Transverse colon (tissue), 4 donors: ENCODE data around the gene PTPN9. TPM values are rescaled to one million over a fixed set of nuclear protein-coding genes. Genes with fewer than 3 reads are reported as not detected.

Experiments used
- DNase-seq: peaks from one replicate; pipeline ENCODE4 v3.0.0-alpha.2; 2019
- H3K27ac ChIP-seq, 4 donors: fragments of 200-600 bp; sonication (generic); 2 replicates each; pipeline ENCODE4 v1.5.1; 2016 to 2018; ENCODE audit warnings: inconsistent platforms in 4 of 4
- H3K27me3 ChIP-seq: fragments of 200-600 bp; sonication (generic); 2 replicates; pipeline ENCODE4 v1.5.1; 2017; ENCODE audit warnings: inconsistent platforms
- H3K36me3 ChIP-seq, 4 donors: fragments of 200-600 bp; sonication (generic); 2 replicates each; pipeline ENCODE4 v1.5.1; 2017 to 2019; ENCODE audit warnings: inconsistent platforms in 4 of 4
- H3K4me1 ChIP-seq, 4 donors: fragments of 200-600 bp; sonication (generic); 2 replicates each; pipeline ENCODE4 v1.5.1; 2017 to 2020; ENCODE audit warnings: inconsistent platforms in 4 of 4
- H3K4me3 ChIP-seq, 4 donors: fragments of 200-600 bp; sonication (generic); 1 replicate in 1 of 4; 2 replicates in 3 of 4; pipeline versions ENCODE4 v1.5.1 to v1.6.1; 2017 to 2019; ENCODE audit warnings: inconsistent platforms in 4 of 4
- H3K9me3 ChIP-seq, 2 donors: fragments of 200-600 bp; sonication (generic); 2 replicates each; pipeline ENCODE4 v1.5.1; 2017 to 2019; ENCODE audit warnings: inconsistent platforms in 2 of 2
- CTCF ChIP-seq, 5 experiments: fragments of 200-600 bp in 3 of 5; fragments of 450-650 bp in 2 of 5; sonication (generic) in 3 of 5; IDR thresholded peaks; 1 replicate in 2 of 5; 2 replicates in 3 of 5; pipeline ENCODE4 v1.5.1; 2016 to 2017; ENCODE audit warnings: antibody characterized with exemption in 5 of 5, inconsistent platforms in 3 of 5, mild to moderate bottlenecking in 2 of 5, moderate library complexity in 1 of 5
- EP300 ChIP-seq: sonication (generic); formaldehyde crosslinking; IDR thresholded peaks from one replicate; pipeline ENCODE4 v1.6.1; 2017; ENCODE audit warnings: antibody characterized with exemption, low read depth
- POLR2A ChIP-seq: fragments of 450-650 bp; IDR thresholded peaks from one replicate; pipeline ENCODE4 v1.6.1; 2016; ENCODE audit warnings: antibody characterized with exemption, mild to moderate bottlenecking, moderate library complexity
- POLR2AphosphoS5 ChIP-seq, 3 donors: sonication (generic); formaldehyde crosslinking; IDR thresholded peaks; one replicate each; pipeline ENCODE4 v1.6.1; 2016; ENCODE audit warnings: antibody characterized with exemption in 3 of 3
- WGBS, 2 donors: methylation state at CpG; one replicate each; pipeline ENCODE4 v1.1.5; 2018; ENCODE audit warnings: low coverage in 1 of 2; 5-methylcytosine and 5-hydroxymethylcytosine counted together
- in situ Hi-C, 4 donors: fragments of 200-750 bp; cut with MboI; loops; one replicate each; pipeline versions ENCODE4 v1.15.0 to v1.15.1; 2017; ENCODE audit warnings: low sequenced_read_pairs in 3 of 4, low pct_ligation_motif_present in 1 of 4, low pct_unique_long_range_greater_than_20kb in 1 of 4
- intact Hi-C: fragments of 100-400 bp; cut with DNase I; formaldehyde crosslinking; loops from one replicate; pipeline ENCODE4 v1.15.1; 2023; ENCODE audit warnings: low total_unique reads
- small RNA-seq, 4 donors: library from RNA; depleted of rRNA; stranded (forward); fragments of <200 nt; gene quantifications; one replicate each; pipeline ENCODE3, GENCODE V24; 2016
- total RNA-seq, 4 donors: library from RNA; depleted of rRNA; stranded (reverse); fragments of >200 nt; gene quantifications; one replicate each; pipeline ENCODE4 v1.1.0, GENCODE V29; 2016

Gene PTPN9
- total RNA-seq, 4 donors from 2014 or later: 16.5 to 36.3 (median 29.6) TPM

GRCh38 chr15:75420698-75421097 lies 158.4 kb downstream of the PTPN9 start:
- DNase-seq: no peak
- TF ChIP-seq EP300: no peak
- TF ChIP-seq CTCF (IDR thresholded peaks at IDR 0.05): no peak
- no peak for TF ChIP-seq POLR2AphosphoS5 (IDR thresholded peaks at IDR 0.05)
- TF ChIP-seq POLR2A: no peak
- H3K9me3 ChIP-seq: no peaks in the 10 kb centered on the region
- peaks cover 0 to 25% (median 12%) of the 10 kb centered on the region in 4 donors for H3K36me3 ChIP-seq
- in situ Hi-C loops: no loop called here
- H3K4me3 ChIP-seq: no peak overlapping the region
- intact Hi-C loops: no loop called here
- H3K27ac ChIP-seq: peak overlapping the region in 2 of 4 donors; percentile 28 to 48
- peaks cover 0 to 17% (median 3%) of the 10 kb centered on the region in 4 donors for H3K4me1 ChIP-seq
- no peaks in the 10 kb centered on the region for H3K27me3 ChIP-seq

GRCh38 chr15:75416584-75416983 lies 162.5 kb downstream of the PTPN9 start:
- TF ChIP-seq POLR2A (no peak), POLR2AphosphoS5 (IDR thresholded peaks at IDR 0.05) (no peak), EP300 (no peak), CTCF (IDR thresholded peaks at IDR 0.05) (no peak)
- no peaks in the 10 kb centered on the region for H3K9me3 ChIP-seq
- WGBS, 2 donors: 86% methylated on average over 1 of the region's 1 CpG; no CpG with 5 or more reads in 1 of the 2 donors
- H3K36me3 ChIP-seq: peaks cover 0 to 36% (median 7%) of the 10 kb centered on the region in 4 donors
- no peaks in the 10 kb centered on the region for H3K27me3 ChIP-seq
- H3K27ac ChIP-seq: no peak overlapping the region
- intact Hi-C loops: no loop called here
- H3K4me3 ChIP-seq: no peak overlapping the region
- H3K4me1 ChIP-seq: peaks cover 0 to 17% (median 3%) of the 10 kb centered on the region in 4 donors
- in situ Hi-C loops: no loop called here
- DNase-seq: no peak

Small RNA genes within 50 kb of the gene (small RNA-seq; reads per million reads assigned to genes)
- gene AC105036.1 (0 reads per million in 4 donors), gene AC105036.2 (0 reads per million in 4 donors)

Other genes starting within 250 kb of the PTPN9 start
- gene COMMD4, start 243.3 kb downstream of the PTPN9 start, total RNA-seq: 10 to 100 TPM; 33.2 to 97.3 (median 70.3) TPM
- 100 to 1,000 TPM in 3 of 4 donors, 10 to 100 TPM in 1; 96.9 to 481 (median 163) TPM for gene NEIL1, start 232.3 kb downstream of the PTPN9 start, total RNA-seq
- 100 to 1,000 TPM; 215 to 559 (median 411) TPM for gene MAN2C1, start 210.7 kb downstream of the PTPN9 start, total RNA-seq
- gene SIN3A, start 127.6 kb downstream of the PTPN9 start, total RNA-seq: 10 to 100 TPM; 39.3 to 88.0 (median 72.6) TPM
- 10 to 100 TPM in 3 of 4 donors, 1 to 10 TPM in 1; 9.4 to 29.5 (median 23.2) TPM for gene SNUPN, start 46.4 kb upstream of the PTPN9 start, total RNA-seq
- 100 to 1,000 TPM in 2 of 4 donors, 10 to 100 TPM in 2; 37.2 to 131 (median 108) TPM for gene IMP3, start 60.9 kb upstream of the PTPN9 start, total RNA-seq
- gene SNX33, start 68.6 kb upstream of the PTPN9 start, total RNA-seq: 10 to 100 TPM; 26.5 to 52.0 (median 36.5) TPM
- gene CSPG4, start 133.5 kb upstream of the PTPN9 start, total RNA-seq: 10 to 100 TPM; 11.2 to 60.9 (median 31.3) TPM